Stimulated activated naive CD4-positive, alpha-beta T cell (primary cell): ENCODE data around the gene DUS1L.
A peak's percentile ranks its signal among the peaks of the same experiment; 100 is the strongest.

ENCODE experiments used
- DNase-seq, 6 experiments: peaks; one replicate each; lab custom pipeline; 2025; lab: John Stamatoyannopoulos, UW

The DUS1L gene

GRCh38 chr17:82065638-82066303 is at the start of gene DUS1L:
TSS of gene DUS1L (minus strand) at chr17:82065804. CDS start at chr17:82065059, 745 bp downstream.
- DNase-seq: peak; percentile 34 to 77 (median 56)

- DNase-seq: no peak
Measured at GRCh38 chr17:82114872-82115271, 49.3 kb upstream of the DUS1L start.

GRCh38 chr17:82114447-82114846 is 48.8 kb upstream of the DUS1L start:
- no peak for DNase-seq

DNA sequence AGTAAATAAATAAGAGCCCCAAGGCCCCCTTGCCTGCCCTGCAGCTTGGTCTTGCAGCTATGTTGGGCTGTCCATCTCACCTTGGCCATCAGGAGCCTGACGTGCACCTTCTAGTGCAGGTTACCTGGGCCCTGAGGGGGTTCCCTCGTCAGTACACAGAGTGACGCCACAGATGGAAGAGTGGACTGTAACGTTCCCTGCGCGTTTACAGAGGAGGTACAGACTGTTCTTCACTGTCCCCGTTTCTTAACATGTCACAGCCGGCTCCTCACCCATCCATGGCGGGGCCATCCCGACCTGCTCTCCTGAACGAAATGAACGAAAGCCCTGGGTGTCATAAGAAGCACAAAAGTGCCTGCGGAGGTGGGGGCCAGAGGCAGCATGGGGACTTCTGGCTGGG is 48.3 kb upstream of the DUS1L start:
- DNase-seq: no peak

DNA sequence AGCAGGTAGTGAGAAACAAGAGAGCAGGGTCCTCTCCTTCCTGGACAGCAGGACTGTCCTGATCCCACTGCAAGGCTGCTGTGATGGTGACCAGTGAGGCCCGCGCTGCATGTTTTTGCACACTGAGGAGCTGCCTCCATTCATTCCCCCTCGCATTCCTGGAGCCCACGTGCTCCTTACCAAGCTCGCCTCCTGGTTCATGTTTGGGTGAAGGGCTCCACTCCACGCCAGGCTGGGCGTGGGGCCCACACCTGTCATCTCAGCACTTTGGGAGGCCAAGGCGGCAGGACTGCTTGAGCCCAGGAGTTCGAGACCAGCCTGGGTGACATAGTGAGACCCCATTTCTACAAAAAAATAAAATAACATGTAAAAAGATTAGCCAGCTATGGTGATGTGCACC is 47.8 kb upstream of the DUS1L start:
- DNase-seq: no peak

- DNase-seq: no peak
Measured at GRCh38 chr17:82112914-82113311, 47.3 kb upstream of the DUS1L start.

DNA sequence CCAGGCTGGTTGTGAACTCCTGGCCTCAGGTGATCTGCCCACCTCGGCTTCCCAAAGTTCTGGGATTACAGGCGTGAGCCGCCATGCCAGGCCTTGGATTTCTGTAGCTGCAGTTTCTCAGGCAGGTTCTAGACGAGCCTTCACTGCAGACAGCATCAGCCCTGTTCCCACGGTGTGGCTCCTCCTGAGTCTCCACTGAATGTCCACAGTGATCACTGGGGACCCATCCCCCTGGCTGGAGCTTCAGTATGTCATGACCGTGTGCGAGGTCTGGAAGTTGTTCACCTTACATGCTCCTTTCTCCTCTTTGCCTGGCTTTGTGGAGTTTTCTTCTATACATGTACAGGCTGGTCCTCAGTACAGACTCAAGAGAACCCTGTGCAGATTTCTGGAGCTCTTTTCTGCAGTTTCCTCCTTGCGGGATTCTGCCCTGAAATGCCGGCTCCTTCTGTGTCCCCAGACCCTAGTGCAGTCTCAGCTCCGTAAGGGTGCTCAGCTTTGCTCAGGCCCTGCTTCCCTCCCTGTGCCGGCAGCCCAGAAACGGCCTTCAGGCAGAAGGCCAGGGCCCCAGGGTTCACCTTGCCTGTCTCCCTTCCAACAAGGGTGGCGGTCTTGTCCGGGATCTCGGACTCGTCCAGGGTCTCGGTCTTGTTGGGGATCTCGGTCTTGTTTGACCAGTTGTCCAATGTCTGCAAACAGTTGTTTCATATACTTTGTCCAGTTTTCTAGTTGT is 46.7 kb upstream of the DUS1L start:
- no peak for DNase-seq

DNA sequence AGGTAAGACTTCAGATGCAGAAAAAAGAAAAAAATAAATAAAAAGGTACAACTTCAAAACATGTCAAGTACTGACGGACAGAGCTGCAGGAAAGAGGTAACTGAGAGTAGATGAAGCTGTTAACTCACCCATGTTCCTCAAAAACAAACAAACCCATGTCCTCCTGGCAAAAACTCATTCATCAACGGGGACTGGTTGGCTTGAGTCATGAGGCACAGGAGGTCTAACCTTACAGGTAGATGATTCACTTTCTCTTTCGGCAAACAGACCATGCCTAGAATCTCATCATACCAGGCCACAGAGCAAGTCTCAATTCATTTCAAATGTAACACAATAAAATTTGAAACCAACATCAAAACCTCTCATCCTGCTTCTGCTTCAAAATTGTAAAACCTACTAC is 44.7 kb upstream of the DUS1L start:
- DNase-seq: no peak

DNA sequence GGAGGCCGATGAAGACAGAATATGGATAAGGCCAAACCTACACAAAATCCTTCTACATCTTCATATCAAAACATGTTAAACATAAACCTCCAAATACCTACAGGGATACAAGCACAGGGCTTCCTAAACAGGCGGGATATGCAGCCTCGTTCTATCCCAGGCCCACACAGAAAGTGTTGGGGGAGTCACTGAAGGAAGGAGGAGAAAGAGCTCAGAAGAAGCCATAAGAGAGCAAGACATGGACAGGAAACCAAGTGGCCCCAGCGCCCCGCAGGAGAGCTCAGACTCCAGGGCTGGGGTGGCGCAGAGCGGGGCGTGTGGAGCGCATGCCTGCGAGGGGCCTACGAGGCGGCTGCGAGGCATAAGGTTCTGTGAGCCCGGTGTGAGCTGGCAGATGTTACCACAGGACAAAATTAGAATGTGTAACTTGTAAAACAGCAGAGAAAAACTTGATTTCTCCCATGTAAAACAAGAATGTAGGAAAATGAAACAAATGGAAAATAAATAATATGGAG is 43.4 kb upstream of the DUS1L start:
- DNase-seq: no peak

DNA sequence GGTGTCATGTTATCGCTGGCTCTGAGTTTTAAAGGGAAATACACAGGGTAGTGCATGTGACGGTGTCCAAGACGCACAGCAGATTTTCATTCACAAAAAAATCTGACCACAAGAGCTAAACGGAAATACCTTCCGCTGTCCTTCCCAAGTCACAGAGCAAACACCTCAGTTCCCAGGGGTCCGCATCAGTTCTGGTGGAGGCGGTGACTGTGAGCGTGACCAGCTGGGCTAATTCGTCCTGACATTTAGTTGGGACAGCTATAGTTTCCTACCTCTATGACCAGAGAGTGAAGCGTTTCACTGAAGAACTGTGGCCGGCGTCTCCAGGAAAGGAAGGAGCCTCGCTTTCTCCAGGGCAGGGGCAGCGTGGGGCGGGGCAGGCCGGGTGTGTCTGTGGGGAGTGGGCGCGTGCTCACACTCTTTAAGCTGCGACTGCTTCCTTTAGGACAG is 42.9 kb upstream of the DUS1L start:
- DNase-seq: no peak

- no peak for DNase-seq
Measured at GRCh38 chr17:82108038-82108437, 42.4 kb upstream of the DUS1L start.

DNA sequence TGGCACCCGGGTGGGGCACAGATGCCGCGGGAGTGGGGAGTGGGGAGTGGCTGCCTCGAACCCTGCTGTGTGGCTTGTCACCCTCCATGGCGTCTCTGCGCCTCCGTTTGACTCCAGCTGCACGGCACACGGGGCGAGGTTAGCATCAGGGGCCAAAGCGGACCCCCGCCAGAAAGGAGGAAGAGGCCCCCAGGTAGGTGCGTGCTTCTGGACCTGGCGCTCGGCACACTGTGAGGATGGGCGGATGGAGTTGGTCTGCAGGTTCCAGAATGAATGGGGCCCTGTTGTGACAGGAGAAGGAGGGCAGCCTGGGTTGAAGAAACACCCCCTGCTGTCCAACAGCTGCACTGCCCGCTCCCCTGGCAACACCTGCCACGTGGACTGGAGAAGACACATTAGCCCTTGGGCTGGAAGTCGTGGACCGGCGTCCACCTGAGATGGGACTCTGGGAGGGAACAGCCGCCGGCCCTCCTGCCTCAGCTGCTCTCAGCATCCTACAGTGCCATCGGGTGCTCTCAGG is 41.8 kb upstream of the DUS1L start:
- no peak for DNase-seq

DNA sequence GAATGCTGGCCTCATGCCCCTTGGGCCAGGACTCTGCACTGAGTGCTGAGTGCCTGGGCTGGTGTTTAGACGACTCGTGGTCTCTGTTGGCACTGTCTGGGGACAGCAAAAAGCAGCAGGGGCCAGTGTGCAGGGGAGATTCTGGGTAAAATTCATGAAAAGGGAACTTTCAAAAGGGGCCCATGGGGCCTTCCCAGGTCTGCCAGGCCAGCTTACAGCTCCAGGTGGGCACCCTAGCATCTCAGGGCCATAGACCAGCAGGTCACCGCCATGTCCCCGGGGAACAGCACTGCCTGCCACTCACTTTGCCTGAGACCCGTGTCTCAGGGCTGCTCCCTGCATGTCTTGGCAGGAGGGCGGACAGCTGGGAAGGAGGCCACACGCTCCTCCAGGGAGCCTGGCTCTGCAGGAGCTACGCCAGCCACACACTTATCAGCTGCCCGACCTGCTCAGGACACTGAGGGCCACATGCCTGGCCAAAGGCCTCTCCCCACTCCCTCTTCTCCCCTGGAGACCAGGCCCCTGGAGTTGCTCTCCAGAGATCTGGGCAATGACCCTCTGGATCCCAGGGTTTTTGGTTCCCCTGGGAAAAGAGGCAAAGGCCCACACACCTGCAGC is 41.2 kb upstream of the DUS1L start:
- DNase-seq: no peak

GRCh38 chr17:82105882-82106687 is 40.5 kb upstream of the DUS1L start:
- peak; percentile 18 to 69 (median 45) for DNase-seq

- no peak for DNase-seq
Measured at GRCh38 chr17:82105417-82105881, 39.8 kb upstream of the DUS1L start.

- no peak for DNase-seq
Measured at GRCh38 chr17:82104797-82105416, 39.3 kb upstream of the DUS1L start.

- DNase-seq: no peak
Measured at GRCh38 chr17:82103553-82104451, 38.2 kb upstream of the DUS1L start.

DNA sequence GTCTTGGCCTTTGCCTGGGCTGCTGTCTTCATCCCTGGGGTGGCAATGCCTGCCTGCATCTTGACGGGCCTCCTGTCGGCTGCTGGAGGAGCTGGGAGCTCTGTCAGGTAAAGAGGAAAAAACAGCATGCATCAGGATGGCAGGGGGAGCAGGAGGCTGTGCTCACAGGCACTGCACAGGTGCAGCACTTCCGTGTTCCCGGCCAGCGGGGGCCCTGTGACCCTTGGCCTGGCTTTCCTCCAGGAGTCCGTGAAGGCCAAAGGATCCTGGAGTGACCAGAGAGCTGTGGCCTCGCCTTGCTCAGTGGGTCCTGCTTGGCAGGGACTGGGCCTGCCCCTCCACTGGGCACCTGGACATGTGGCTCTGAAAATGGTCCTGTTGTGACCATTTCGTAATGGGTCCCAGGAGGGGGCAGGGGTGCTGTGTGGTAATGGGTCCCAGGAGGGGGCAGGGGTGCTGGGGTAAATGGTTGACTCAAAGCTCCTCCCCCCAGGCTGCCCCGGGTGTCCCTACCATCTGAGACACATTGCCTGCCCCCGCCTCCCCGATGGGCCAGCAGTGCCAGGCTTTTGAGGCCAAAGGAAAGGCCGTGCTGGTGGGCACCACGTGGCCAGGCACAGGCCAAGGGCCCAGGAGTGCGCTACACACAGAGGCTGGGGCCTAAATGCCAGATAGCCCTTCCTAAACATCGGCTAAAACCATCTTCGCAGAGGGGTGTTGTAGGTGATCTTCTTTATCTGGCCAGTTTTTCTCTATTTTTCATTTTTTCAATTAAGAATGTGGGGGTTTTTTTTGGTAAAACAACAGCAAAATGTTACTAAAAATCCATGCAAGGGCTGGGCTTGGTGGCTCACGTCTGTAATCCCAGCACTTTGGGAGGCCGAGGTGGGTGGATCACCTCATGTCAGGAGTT is 36.4 kb upstream of the DUS1L start:
- no peak for DNase-seq

GRCh38 chr17:82101301-82101715 is 35.7 kb upstream of the DUS1L start:
- DNase-seq: no peak
